Body of pancreas (tissue), 4 donors: Measurements from ENCODE around the gene ABCA5.

Experiments
- POLR2A ChIP-seq, 3 donors: fragments of 450-650 bp; IDR thresholded peaks; one replicate each; pipeline ENCODE4 v1.6.1; 2016; ENCODE audit warnings: antibody characterized with exemption in 3 of 3, mild to moderate bottlenecking in 2 of 3
- TF ChIP-seq, protein P1 (sequence below), 7 experiments: fragments of 450-650 bp in 4 of 7; fragments of 200-600 bp in 3 of 7; sonication (generic) in 3 of 7; IDR thresholded peaks; one replicate each; pipeline ENCODE4 v1.5.1; 2016 to 2019; ENCODE audit warnings: antibody characterized with exemption in 7 of 7

DNA sequence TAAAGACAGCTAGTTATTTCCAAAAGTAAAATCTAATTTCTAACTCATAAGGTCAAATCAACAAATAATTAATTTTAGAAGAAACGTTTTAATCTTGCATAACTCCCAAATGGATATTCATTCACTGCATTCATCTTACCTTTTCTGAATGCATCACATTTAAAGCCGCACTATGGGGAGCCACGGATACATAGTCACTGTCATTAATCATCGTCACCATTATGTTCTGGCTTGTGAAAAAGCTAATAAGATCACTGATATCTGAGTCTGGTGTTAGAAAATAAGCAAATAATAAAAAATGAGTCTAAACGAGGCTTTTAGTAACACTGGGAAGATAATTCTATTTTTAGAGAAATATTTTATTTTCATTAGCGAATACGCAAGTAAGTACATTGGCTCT is 55.9 kb downstream of the ABCA5 start:
- no peak for TF ChIP-seq POLR2A (IDR thresholded peaks at IDR 0.05)
- TF ChIP-seq, protein P1, sequence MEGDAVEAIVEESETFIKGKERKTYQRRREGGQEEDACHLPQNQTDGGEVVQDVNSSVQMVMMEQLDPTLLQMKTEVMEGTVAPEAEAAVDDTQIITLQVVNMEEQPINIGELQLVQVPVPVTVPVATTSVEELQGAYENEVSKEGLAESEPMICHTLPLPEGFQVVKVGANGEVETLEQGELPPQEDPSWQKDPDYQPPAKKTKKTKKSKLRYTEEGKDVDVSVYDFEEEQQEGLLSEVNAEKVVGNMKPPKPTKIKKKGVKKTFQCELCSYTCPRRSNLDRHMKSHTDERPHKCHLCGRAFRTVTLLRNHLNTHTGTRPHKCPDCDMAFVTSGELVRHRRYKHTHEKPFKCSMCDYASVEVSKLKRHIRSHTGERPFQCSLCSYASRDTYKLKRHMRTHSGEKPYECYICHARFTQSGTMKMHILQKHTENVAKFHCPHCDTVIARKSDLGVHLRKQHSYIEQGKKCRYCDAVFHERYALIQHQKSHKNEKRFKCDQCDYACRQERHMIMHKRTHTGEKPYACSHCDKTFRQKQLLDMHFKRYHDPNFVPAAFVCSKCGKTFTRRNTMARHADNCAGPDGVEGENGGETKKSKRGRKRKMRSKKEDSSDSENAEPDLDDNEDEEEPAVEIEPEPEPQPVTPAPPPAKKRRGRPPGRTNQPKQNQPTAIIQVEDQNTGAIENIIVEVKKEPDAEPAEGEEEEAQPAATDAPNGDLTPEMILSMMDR (IDR thresholded peaks at IDR 0.05), result no peak
